HAP-1 (cell line): ENCODE results near the gene HOXD3.

Experiments
- DNase-seq, 2 experiments: peaks; one replicate each; pipeline ENCODE4 v3.0.0-alpha.2; 2016 to 2020; ENCODE audit warnings: low spot score in 2 of 2
- H3K27me3 ChIP-seq: fragments of 250-450 bp; sonication (Bioruptor Pico); 2 replicates; pipeline ENCODE4 v1.5.1; 2020; ENCODE audit warnings: low read depth, mild to moderate bottlenecking, moderate library complexity
- H3K36me3 ChIP-seq: fragments of 250-450 bp; sonication (Bioruptor Pico); replicated peaks from 2 replicates; pipeline ENCODE4 v1.5.1; 2020; ENCODE audit warnings: mild to moderate bottlenecking
- H3K4me1 ChIP-seq: fragments of 250-450 bp; sonication (Bioruptor Pico); 2 replicates; pipeline ENCODE4 v1.5.1; 2020; ENCODE audit warnings: mild to moderate bottlenecking
- H3K4me3 ChIP-seq: fragments of 250-450 bp; sonication (Bioruptor Pico); 2 replicates; pipeline ENCODE4 v1.5.1; 2020; ENCODE audit warnings: mild to moderate bottlenecking, moderate library complexity
- H3K9me3 ChIP-seq: fragments of 250-450 bp; sonication (Bioruptor Pico); 2 replicates; pipeline ENCODE4 v1.5.1; 2020; ENCODE audit warnings: mild to moderate bottlenecking, moderate library complexity
- in situ Hi-C: fragments of 300-500 bp; cut with MboI; formaldehyde crosslinking; loops from 3 replicates; pipeline ENCODE4 v1.14.3; 2020; ENCODE audit warnings: low sequenced_read_pairs, inconsistent platforms, mixed read lengths

HOXD3 gene

DNA sequence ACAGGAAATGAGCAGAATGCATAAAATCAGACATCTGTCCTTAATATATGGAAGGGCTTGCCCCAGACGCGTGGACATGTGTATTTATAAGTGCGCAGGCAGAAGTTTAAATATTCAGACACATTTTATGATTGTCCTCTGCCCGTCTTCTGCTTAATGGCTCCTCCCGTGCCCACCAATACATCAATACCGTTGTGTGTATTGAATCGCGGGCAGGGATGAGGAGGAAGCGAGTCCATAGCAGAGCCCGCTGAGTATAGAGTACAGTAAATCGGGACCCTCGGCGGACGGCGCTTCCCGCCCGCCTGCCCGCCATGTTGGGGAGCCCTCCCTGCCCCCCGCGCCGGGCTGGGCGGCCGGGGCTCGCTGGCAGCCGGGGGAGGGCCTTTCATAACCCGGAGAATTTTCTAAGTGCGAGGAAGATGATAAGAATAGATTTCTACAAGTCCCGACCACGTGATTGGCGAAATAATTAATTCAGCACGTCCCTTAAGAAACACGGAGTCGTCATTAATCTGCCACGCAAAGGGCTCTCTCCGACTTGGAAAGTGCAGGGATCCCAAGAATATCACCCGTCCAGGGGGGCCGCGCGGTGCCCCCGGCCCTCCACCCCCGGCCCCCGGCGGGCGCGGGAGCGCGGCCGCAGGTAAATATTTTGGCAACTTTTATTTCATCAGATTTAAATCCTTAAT, at the start of gene HOXD3:
Gene HOXD3 (plus strand): TSS at position 501 of the 692 bp plus-strand sequence. CDS start 11,808 bp downstream, outside the sequence.
- no peak for DNase-seq
- in situ Hi-C loops, result no loop called here
- Histone ChIP-seq H3K36me3 (peaks cover 5% of the 10 kb centered on the region; the same call in 1 of the 2 replicates), H3K27me3 (no peaks in the 10 kb centered on the region), H3K4me3 (peak within 1 kb of the TSS; percentile 31), H3K4me1 (peaks cover 16% of the 10 kb centered on the region), H3K9me3 (no peaks in the 10 kb centered on the region; the same call in 1 of the 2 replicates)

DNA sequence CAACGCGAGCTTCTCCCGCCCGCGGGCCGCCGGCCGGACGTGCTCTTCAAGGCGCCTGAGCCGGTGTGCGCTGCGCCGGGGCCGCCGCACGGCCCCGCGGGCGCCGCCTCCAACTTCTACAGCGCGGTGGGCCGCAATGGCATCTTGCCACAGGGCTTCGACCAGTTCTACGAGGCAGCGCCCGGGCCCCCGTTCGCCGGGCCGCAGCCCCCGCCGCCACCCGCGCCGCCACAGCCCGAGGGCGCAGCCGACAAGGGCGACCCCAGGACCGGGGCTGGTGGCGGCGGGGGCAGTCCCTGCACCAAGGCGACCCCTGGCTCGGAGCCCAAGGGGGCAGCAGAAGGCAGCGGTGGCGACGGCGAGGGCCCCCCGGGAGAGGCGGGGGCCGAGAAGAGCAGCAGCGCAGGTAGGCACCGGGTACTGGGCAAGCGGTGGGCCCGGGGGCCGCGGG, 49.4 kb upstream of the HOXD3 start:
- Histone ChIP-seq H3K4me3 (no peak overlapping the region), H3K4me1 (no peaks in the 10 kb centered on the region), H3K27me3 (0 out of 2 replicates have a peak, but pooled peaks cover 2% of the 10 kb centered on the region), H3K9me3 (no peaks in the 10 kb centered on the region), H3K36me3 (no peaks in the 10 kb centered on the region)
- DNase-seq, result no peak
- in situ Hi-C loops, result no loop called here

GRCh38 chr2:176109192-176109901, 47.8 kb upstream of the HOXD3 start:
- in situ Hi-C loops, result no loop called here
- Histone ChIP-seq H3K4me1 (no peaks in the 10 kb centered on the region), H3K36me3 (no peaks in the 10 kb centered on the region), H3K27me3 (0 out of 2 replicates have a peak, but pooled peaks cover 2% of the 10 kb centered on the region), H3K9me3 (no peaks in the 10 kb centered on the region), H3K4me3 (no peak overlapping the region)
- DNase-seq, result no peak

DNA sequence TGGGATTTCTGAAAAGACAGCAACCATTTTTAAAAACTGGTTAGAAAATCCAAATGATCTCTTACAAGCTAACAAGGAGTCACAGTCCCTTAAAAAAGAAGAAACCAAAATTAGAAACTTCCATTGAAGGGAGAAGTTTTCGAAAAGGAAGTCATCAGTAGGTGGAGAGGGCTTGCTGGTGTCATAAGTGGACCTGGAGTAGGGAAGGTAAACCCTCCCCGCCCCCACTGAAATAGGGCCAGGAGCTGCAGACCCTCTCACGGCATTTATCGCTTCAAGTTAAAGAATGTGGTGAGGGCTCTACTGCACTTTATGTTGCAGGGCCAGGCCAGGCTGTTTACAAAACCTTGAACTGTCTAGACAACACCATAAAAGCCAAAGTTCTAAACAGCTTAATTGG, 47.2 kb upstream of the HOXD3 start:
- no peaks in the 10 kb centered on the region for H3K36me3 ChIP-seq
- H3K4me1 ChIP-seq, result no peaks in the 10 kb centered on the region
- H3K4me3 ChIP-seq, result no peak overlapping the region
- in situ Hi-C loops, result no loop called here
- DNase-seq, result no peak
- H3K27me3 ChIP-seq, result 0 out of 2 replicates have a peak, but pooled peaks cover 2% of the 10 kb centered on the region
- H3K9me3 ChIP-seq, result no peaks in the 10 kb centered on the region

- DNase-seq, result no peak
- no peaks in the 10 kb centered on the region for H3K4me1 ChIP-seq
- no peaks in the 10 kb centered on the region for H3K9me3 ChIP-seq
- H3K36me3 ChIP-seq, result no peaks in the 10 kb centered on the region
- H3K27me3 ChIP-seq, result 0 out of 2 replicates have a peak, but pooled peaks cover 2% of the 10 kb centered on the region
- no peak overlapping the region for H3K4me3 ChIP-seq
- in situ Hi-C loops, result no loop called here
These were observed 46.4 kb upstream of the HOXD3 start for GRCh38 chr2:176110415-176111308.

DNA sequence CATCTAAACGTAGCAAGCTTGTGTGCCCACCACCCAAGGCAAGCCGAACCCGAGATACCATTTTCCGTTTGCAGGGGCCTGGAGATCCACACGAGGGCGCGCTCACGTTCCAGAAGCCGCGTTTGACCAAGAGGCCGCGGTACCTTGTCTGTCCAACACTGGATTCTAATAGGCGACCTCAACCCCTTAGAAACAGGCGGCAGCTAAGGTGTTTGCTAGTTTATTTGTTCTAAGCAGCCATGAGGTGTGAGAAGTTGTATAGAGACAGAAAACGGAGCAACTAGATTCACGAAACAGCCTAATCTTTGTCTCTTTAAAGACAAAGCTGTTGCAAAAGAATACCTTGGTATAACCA, 45.8 kb upstream of the HOXD3 start:
- no peak overlapping the region for H3K4me3 ChIP-seq
- no peaks in the 10 kb centered on the region for H3K9me3 ChIP-seq
- peak in 1 of 2 experiments; percentile 81 for DNase-seq
- in situ Hi-C loops, result no loop called here
- H3K4me1 ChIP-seq, result no peaks in the 10 kb centered on the region
- no peaks in the 10 kb centered on the region for H3K36me3 ChIP-seq
- 0 out of 2 replicates have a peak, but pooled peaks cover 2% of the 10 kb centered on the region for H3K27me3 ChIP-seq

DNA sequence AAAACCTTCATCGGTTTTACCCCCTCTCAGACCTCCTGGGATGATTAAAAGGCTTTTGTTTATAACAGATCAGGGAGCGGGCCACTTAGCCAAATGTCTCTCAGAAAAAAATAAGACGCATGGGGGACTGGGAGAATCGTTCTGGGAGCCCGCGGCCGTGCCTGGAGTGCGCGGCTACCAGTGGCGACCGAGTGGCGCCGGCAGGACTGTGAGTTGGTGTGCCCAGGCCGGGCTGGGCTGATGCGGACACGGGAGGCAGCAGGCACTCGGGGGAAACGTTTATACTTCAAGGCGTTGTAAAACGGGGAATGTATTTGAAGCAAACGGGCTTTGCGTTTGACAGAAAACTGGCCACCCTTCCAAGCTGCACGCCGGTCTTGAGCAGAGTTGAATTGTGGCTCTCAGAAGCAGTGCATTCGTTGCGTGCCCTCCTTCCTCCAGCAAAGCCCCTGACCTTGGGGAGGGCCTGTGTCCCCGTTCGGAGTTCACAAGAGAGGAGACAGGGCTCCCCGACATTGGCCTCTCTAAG, 45.2 kb upstream of the HOXD3 start:
- H3K4me3 ChIP-seq, result no peak overlapping the region
- no peak for DNase-seq
- no peaks in the 10 kb centered on the region for H3K36me3 ChIP-seq
- H3K27me3 ChIP-seq, result 0 out of 2 replicates have a peak, but pooled peaks cover 2% of the 10 kb centered on the region
- no peaks in the 10 kb centered on the region for H3K4me1 ChIP-seq
- in situ Hi-C loops, result no loop called here
- no peaks in the 10 kb centered on the region for H3K9me3 ChIP-seq

- H3K4me3 ChIP-seq, result no peak overlapping the region
- no peaks in the 10 kb centered on the region for H3K27me3 ChIP-seq
- no peaks in the 10 kb centered on the region for H3K4me1 ChIP-seq
- in situ Hi-C loops, result no loop called here
- H3K9me3 ChIP-seq, result no peaks in the 10 kb centered on the region
- DNase-seq, result no peak
- H3K36me3 ChIP-seq, result no peaks in the 10 kb centered on the region
These were observed 44.5 kb upstream of the HOXD3 start for GRCh38 chr2:176112375-176113302.

GRCh38 chr2:176114120-176114929, 42.8 kb upstream of the HOXD3 start:
- Histone ChIP-seq H3K36me3 (no peaks in the 10 kb centered on the region), H3K9me3 (no peaks in the 10 kb centered on the region), H3K4me3 (no peak overlapping the region), H3K27me3 (no peaks in the 10 kb centered on the region), H3K4me1 (no peaks in the 10 kb centered on the region)
- DNase-seq, result no peak
- in situ Hi-C loops, result no loop called here

- H3K27me3 ChIP-seq, result no peaks in the 10 kb centered on the region
- in situ Hi-C loops, result no loop called here
- no peaks in the 10 kb centered on the region for H3K9me3 ChIP-seq
- H3K4me1 ChIP-seq, result no peaks in the 10 kb centered on the region
- H3K36me3 ChIP-seq, result no peaks in the 10 kb centered on the region
- no peak for DNase-seq
- no peak overlapping the region for H3K4me3 ChIP-seq
These were observed 42.0 kb upstream of the HOXD3 start for GRCh38 chr2:176114930-176115625.

DNA sequence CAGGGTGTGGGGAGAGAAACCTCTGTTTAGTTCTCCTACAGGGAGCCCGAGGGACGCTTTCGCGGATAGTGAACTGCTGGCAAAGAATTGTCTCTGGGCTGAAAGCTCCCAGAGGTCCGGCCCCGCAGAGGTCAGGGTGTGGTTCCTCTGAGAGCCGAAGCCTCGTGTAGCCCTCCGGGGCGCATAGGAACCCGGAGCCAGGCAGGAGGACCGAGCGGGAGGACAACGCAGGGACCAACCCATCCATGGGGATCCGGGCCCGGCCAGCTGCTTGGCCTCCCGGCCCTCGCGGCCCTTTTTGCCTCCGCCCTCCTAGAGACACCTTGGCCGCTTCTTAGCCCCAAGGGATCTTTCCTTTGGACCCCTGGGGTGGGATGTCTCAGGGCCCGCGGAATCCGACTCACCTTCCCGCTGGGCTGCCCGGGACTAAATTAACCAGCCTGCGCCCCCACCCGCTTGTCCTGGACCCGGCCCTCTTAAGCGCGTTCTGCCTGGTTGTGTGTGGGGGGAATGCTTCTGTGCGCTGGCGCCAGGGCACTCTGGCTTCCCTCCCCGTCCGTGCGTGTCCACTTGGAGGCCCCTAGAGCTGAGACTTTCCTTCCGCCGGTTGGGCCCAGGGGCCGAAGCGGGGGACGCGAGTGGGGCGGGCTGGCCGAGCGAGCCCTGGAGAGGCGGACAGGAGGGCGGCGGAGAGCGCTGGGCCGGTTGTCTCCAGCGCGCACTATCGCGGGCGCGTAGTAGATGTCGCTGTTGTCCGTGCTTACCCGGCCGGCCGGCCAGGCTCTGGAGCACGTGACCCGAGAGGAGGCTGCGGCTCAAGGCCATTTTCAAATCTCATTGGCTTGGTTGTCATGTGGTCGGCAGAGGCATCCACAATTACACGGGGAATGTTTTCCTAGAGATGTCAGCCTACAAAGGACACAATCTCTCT, 41.0 kb upstream of the HOXD3 start, which contains the start of gene HOXD10:
Gene HOXD10 (plus strand): TSS at position 896 of the 931 bp plus-strand sequence. CDS start 56 bp downstream, outside the sequence.
- Histone ChIP-seq H3K27me3 (no peaks in the 10 kb centered on the region), H3K4me1 (no peaks in the 10 kb centered on the region), H3K9me3 (no peaks in the 10 kb centered on the region), H3K4me3 (no peak within 1 kb of the TSS), H3K36me3 (no peaks in the 10 kb centered on the region)
- in situ Hi-C loops, result no loop called here
- no peak for DNase-seq
